Measurements from ENCODE around the gene SMYD3.

DNA sequence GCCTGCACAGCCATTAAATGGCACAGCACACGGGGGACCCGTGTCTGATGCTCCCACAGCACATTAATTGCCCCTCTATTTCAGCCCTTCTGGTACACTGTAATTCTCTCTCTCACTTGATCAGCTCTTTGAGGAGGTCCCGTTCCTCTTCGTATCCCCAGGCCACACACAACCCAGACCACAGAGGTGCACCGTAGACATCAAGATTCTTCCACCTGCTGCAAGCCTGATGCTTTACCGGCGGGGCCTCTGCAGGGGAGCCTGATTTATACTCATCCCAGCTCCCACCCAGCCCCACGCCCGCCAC lies 759 bp downstream of the SMYD3 start:
- no peak for TF ChIP-seq HDAC2 (IDR thresholded peaks at IDR 0.05)
- no peak for TF ChIP-seq EP300 (IDR thresholded peaks at IDR 0.05)
- TF ChIP-seq USF2 (IDR thresholded peaks at IDR 0.05): no peak
- no peak for TF ChIP-seq CHD2 (IDR thresholded peaks at IDR 0.05; ENCODE audit: low read length, partially characterized antibody)
